Activated CD4-positive, alpha-beta T cell treated with anti-CD3 and anti-CD28 coated beads for 24 hours (primary cell): ENCODE data around the gene TNFRSF12A.

Experiments used
- DNase-seq, 2 donors: peaks; one replicate each; pipeline ENCODE4 v3.0.0-alpha.2; 2020; ENCODE audit warnings: low read depth in 2 of 2

Gene TNFRSF12A

GRCh38 chr16:3026609-3027488 lies 6.7 kb downstream of the TNFRSF12A start:
- no peak for DNase-seq

GRCh38 chr16:3027489-3027795 lies 7.3 kb downstream of the TNFRSF12A start:
- no peak for DNase-seq

GRCh38 chr16:3027983-3028715 lies 8.0 kb downstream of the TNFRSF12A start:
- peak; percentile 87 to 89 for DNase-seq

- no peak for DNase-seq
Observed at GRCh38 chr16:3028716-3029319, 8.7 kb downstream of the TNFRSF12A start.

- DNase-seq, result no peak
Observed at GRCh38 chr16:3029491-3030221, 9.5 kb downstream of the TNFRSF12A start.

- no peak for DNase-seq
Observed at GRCh38 chr16:3030222-3031212, 10.3 kb downstream of the TNFRSF12A start.

- DNase-seq, result no peak
Observed at GRCh38 chr16:3032624-3033023, 12.5 kb downstream of the TNFRSF12A start.

- DNase-seq, result no peak
Observed at GRCh38 chr16:3035289-3035971, 15.3 kb downstream of the TNFRSF12A start.

GRCh38 chr16:3035972-3036725 lies 16.0 kb downstream of the TNFRSF12A start:
- DNase-seq, result no peak

GRCh38 chr16:3036726-3037315 lies 16.7 kb downstream of the TNFRSF12A start, which contains the start of gene BICDL2:
Gene BICDL2, minus strand, starts transcription at chr16:3036944. Its CDS starts 1,448 bp downstream, at chr16:3035496.
- DNase-seq, result no peak

GRCh38 chr16:3038256-3038655 lies 18.1 kb downstream of the TNFRSF12A start:
- no peak for DNase-seq

GRCh38 chr16:3038896-3039295 lies 18.7 kb downstream of the TNFRSF12A start:
- no peak for DNase-seq

GRCh38 chr16:3042376-3042775 lies 22.2 kb downstream of the TNFRSF12A start:
- no peak for DNase-seq

- DNase-seq, result no peak
Observed at GRCh38 chr16:3044708-3045107, 24.5 kb downstream of the TNFRSF12A start.

GRCh38 chr16:3045758-3046640 lies 25.8 kb downstream of the TNFRSF12A start, which contains the start of gene MMP25:
Gene MMP25, plus strand, starts transcription at chr16:3046561. Its CDS starts 357 bp downstream, at chr16:3046918.
- no peak for DNase-seq

- DNase-seq, result no peak
Observed at GRCh38 chr16:3046641-3047386, 26.6 kb downstream of the TNFRSF12A start.

- no peak for DNase-seq
Observed at GRCh38 chr16:3047387-3047720, 27.2 kb downstream of the TNFRSF12A start.
